PFSK-1 (cell line): ENCODE data around the gene GLA.
A peak's percentile ranks its signal among the peaks of the same experiment; 100 is the strongest.

Source experiments
- FOXP2 ChIP-seq: optimal IDR thresholded peaks from 2 replicates; pipeline ENCODE3; 2011; ENCODE audit warnings: borderline replicate concordance, control low read depth, inconsistent platforms; ENCODE audit not compliant: insufficient read depth; ENCODE audit errors: extremely low read length, extremely low read depth
- POLR2AphosphoS5 ChIP-seq: IDR thresholded peaks from 2 replicates; pipeline ENCODE4 v1.6.1; 2012; ENCODE audit warnings: low read depth, mild to moderate bottlenecking, control low read depth, low read length, moderate library complexity
- SIN3A ChIP-seq: IDR thresholded peaks from 2 replicates; pipeline ENCODE4 v1.6.1; 2012; ENCODE audit warnings: mild to moderate bottlenecking, low read length, moderate library complexity, borderline replicate concordance; ENCODE audit not compliant: insufficient read depth
- TAF1 ChIP-seq: IDR thresholded peaks from 2 replicates; pipeline ENCODE4 v1.6.1; 2012; ENCODE audit warnings: low read length, control low read depth, borderline replicate concordance; ENCODE audit not compliant: insufficient read depth
- TF ChIP-seq, protein P1 (sequence below), 2 experiments: IDR thresholded peaks; 2 replicates each; pipeline versions ENCODE4 v1.6.1 to v1.8.0; 2011 to 2012; ENCODE audit warnings: low read depth in 2 of 2, low read length in 2 of 2, control low read depth in 1 of 2, inconsistent platforms in 1 of 2, mild to moderate bottlenecking in 1 of 2, moderate library complexity in 1 of 2; ENCODE audit not compliant: insufficient read depth in 1 of 2

GLA gene

DNA sequence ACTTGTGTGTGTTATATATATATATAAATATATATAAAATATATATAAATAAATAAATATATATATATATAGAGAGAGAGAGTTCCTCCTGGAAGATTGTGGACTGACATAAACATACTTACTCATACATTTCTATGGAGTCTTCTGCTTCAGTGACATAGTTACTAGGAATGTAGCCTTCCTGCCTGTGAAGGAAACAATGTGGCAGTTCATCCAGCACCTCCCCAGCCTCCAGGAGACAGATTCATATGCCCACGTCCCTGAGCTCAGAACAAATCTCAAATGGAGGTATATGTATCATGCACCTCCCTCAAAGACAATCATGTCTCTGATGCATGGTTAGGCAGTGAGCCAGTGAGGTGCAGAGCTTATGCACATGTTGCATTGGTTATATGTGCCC lies 47.8 kb downstream of the GLA start:
- TF ChIP-seq, protein P1, sequence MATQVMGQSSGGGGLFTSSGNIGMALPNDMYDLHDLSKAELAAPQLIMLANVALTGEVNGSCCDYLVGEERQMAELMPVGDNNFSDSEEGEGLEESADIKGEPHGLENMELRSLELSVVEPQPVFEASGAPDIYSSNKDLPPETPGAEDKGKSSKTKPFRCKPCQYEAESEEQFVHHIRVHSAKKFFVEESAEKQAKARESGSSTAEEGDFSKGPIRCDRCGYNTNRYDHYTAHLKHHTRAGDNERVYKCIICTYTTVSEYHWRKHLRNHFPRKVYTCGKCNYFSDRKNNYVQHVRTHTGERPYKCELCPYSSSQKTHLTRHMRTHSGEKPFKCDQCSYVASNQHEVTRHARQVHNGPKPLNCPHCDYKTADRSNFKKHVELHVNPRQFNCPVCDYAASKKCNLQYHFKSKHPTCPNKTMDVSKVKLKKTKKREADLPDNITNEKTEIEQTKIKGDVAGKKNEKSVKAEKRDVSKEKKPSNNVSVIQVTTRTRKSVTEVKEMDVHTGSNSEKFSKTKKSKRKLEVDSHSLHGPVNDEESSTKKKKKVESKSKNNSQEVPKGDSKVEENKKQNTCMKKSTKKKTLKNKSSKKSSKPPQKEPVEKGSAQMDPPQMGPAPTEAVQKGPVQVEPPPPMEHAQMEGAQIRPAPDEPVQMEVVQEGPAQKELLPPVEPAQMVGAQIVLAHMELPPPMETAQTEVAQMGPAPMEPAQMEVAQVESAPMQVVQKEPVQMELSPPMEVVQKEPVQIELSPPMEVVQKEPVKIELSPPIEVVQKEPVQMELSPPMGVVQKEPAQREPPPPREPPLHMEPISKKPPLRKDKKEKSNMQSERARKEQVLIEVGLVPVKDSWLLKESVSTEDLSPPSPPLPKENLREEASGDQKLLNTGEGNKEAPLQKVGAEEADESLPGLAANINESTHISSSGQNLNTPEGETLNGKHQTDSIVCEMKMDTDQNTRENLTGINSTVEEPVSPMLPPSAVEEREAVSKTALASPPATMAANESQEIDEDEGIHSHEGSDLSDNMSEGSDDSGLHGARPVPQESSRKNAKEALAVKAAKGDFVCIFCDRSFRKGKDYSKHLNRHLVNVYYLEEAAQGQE (IDR thresholded peaks at IDR 0.05; ENCODE audit: insufficient read depth in 1 of 2, low read depth in 2 of 2, low read length in 2 of 2) = no peak
- TF ChIP-seq FOXP2 (no peak), POLR2AphosphoS5 (no peak), SIN3A (no peak), TAF1 (no peak)

DNA sequence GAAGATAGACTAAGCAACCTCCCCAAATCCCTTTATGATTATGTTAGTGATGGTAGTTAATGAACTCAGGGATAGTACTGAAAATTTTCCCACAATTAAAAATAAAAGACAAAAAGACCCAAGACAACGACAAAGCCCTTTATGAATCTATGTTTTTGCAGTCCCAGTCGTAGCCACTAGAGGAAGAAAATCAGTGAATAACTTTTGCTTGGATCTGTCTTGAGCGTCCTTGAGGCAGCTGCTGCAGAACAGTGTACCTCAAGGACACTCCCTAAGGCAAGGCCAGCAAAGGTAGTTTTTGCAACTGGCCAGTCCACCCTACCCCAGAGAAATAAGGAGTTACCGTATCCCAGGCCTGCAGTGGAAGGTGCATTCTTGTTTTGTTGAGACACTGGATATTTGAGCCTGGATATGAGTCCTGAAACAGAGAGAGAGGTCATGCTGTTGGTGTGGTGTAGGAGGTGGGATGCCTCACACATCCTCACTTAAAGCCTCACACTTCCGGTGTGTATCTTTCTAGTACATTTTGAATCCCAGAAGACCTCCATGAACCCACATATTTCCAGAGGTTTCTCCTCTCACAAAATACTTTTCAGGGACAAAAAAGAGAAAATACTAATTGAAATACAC lies 50.4 kb downstream of the GLA start:
- no peak for TF ChIP-seq FOXP2
- TF ChIP-seq, protein P1 (IDR thresholded peaks at IDR 0.05; ENCODE audit: insufficient read depth in 1 of 2, low read depth in 2 of 2, low read length in 2 of 2) = no peak
- TF ChIP-seq POLR2AphosphoS5 = no peak
- TF ChIP-seq TAF1 = no peak
- no peak for TF ChIP-seq SIN3A

DNA sequence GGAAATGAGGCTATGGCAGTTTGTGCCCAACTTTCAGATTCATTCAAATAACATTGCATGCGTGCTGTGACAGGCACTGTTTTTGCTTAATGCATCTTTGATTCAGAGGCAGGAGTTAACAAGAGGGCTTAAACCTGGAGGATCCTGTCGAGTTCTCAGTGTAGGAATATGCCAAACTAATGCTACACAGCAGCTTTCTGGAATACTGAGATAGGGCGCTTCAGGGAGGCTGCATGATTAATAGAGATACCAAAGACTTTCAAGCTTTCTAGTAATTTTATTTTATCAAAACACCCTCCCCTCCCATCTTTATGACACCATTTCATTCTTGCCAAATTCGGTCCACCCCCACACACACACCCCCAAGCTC lies 58.5 kb downstream of the GLA start:
- no peak for TF ChIP-seq FOXP2

DNA sequence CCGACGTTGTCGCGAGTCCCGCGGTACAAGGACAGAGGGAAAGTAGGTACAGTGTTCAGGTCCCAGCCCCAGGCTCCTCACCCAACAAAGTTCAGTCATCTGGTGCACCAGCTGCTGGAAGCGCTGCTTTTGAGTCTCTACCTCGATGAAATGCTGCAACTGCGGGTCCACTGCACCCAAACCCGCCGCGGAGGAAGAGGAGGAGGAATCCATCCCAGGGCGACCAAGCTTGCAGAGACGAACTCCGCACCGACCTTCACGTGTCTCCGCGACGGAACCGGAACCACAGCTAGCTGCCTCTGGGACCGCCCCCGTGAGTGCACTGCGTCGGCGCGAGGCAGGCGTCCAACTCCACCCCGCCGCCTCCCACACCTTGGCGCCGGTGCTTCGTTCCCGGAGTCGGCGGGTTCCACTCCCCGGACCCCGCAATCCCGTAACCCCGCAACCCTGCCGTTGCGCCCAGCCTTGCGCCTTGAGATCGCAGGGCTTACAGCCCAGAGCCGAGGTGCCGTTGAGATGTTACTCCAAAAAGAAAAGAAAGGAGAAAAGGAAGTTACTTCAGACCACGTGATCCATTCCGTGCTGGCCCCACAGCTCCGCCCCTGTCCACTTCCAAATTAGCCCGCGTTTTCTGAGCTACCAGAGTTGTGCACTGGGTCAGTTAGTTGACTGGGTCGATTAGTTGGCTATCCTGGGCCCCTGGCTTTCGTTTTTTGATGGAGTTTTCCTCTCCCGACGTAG lies 59.1 kb downstream of the GLA start, which contains the start of gene TIMM8A:
Gene TIMM8A (minus strand): TSS at position 291 of the 741 bp plus-strand sequence. CDS start 78 bp downstream, at position 213.
- TF ChIP-seq, protein P1 (IDR thresholded peaks at IDR 0.05; ENCODE audit: insufficient read depth in 1 of 2, low read depth in 2 of 2, low read length in 2 of 2) = no peak; a peak in 1 of 4 replicates
- TF ChIP-seq SIN3A = peak; percentile 11; the same call in 1 of the 2 replicates
- TF ChIP-seq POLR2AphosphoS5 = peak; percentile 96
- TF ChIP-seq FOXP2 = peak; percentile 38
- peak; percentile 89 for TF ChIP-seq TAF1

DNA sequence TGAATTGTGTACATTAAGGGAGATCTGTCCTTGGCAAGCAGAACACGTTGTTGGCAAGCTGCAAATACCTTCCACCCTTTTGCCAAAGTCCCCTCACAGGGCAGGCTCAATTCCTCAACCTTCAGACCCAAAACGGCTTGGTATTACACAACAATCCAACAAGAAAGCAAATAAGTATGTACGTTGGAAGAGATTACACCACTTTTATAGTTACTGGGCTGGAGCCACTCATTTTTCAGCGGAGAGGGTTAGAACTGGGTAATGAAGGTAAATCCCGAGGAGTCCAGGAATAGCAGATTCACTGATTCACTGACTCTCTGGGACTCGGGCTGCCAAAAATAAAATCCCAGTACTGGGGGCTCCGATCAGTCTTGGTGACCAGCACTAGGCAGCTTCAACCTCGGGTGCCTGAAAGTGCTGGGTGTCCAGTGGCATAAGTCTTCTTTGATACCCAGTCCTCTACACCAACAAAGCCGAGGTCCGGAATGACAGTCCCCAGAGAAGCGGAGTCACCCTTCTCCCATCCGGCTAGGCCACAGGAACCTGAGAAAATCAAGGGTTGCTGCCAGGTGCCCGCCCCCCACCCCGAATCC lies 59.8 kb downstream of the GLA start:
- no peak for TF ChIP-seq FOXP2
- TF ChIP-seq, protein P1 (IDR thresholded peaks at IDR 0.05; ENCODE audit: insufficient read depth in 1 of 2, low read depth in 2 of 2, low read length in 2 of 2) = no peak
- TF ChIP-seq SIN3A = no peak
- TF ChIP-seq TAF1 = no peak
- no peak for TF ChIP-seq POLR2AphosphoS5
